H1 (cell line): ENCODE results near the gene GLIS2. TPM values are rescaled to one million over a fixed set of nuclear protein-coding genes. Genes with fewer than 3 reads are reported as not detected.

Source experiments
- CTCF ChIA-PET: fragments of 300-600 bp; sonication (Branson Sonifier 250); formaldehyde crosslinking; loops from one replicate; lab custom pipeline; 2021; ENCODE audit not compliant: partially characterized antibody; lab: Charles Lee
- POLR2A ChIA-PET: fragments of 300-600 bp; sonication (Branson Sonifier 250); formaldehyde crosslinking; loops from one replicate; lab custom pipeline; 2021; ENCODE audit warnings: inconsistent platforms; ENCODE audit not compliant: partially characterized antibody; lab: Charles Lee
- DNase-seq, 2 experiments: peaks; one replicate each; pipeline versions ENCODE4 v3.0.0 to v3.0.0-alpha.2; 2010 to 2022; ENCODE audit warnings: low spot score in 2 of 2, low read depth in 1 of 2, mixed read lengths in 1 of 2
- FAIRE-seq: peaks from 2 replicates; lab custom pipeline; 2011; peaks lifted over from hg19 to GRCh38; lab: Jason Lieb, UNC
- H2AFZ ChIP-seq: 2 replicates; pipeline ENCODE4 v1.8.1; 2012; ENCODE audit warnings: low read length, inconsistent platforms
- H2AK5ac ChIP-seq: 2 replicates; pipeline ENCODE4 v1.6.1; 2013; ENCODE audit warnings: low read depth, low read length
- H2BK120ac ChIP-seq: replicated peaks from 2 replicates; pipeline ENCODE3; 2013; ENCODE audit warnings: low read depth, low read length, inconsistent platforms
- H2BK12ac ChIP-seq: 2 replicates; pipeline ENCODE4 v1.6.1; 2013; ENCODE audit warnings: low read depth, low read length
- H2BK15ac ChIP-seq: 2 replicates; pipeline ENCODE4 v1.6.1; 2013; ENCODE audit warnings: low read length
- H2BK20ac ChIP-seq: 2 replicates; pipeline ENCODE4 v1.6.1; 2013; ENCODE audit warnings: low read length
- H2BK5ac ChIP-seq: 2 replicates; pipeline ENCODE4 v1.6.1; 2013; ENCODE audit warnings: low read depth, low read length
- H3K14ac ChIP-seq: 2 replicates; pipeline ENCODE4 v1.6.1; 2013; ENCODE audit warnings: inconsistent platforms; ENCODE audit not compliant: insufficient read length
- H3K18ac ChIP-seq: 2 replicates; pipeline ENCODE4 v1.6.1; 2013; ENCODE audit warnings: low read length; ENCODE audit errors: extremely low read depth
- H3K23ac ChIP-seq: 2 replicates; pipeline ENCODE4 v1.6.1; 2013; ENCODE audit warnings: inconsistent platforms; ENCODE audit not compliant: insufficient read length
- H3K23me2 ChIP-seq: 2 replicates; pipeline ENCODE4 v1.6.1; 2013; ENCODE audit warnings: low read depth, low read length
- H3K27ac ChIP-seq: 2 replicates; pipeline ENCODE4 v1.6.1; 2011; ENCODE audit warnings: low read depth, low read length, inconsistent platforms
- H3K27me3 ChIP-seq, 4 experiments: replicated peaks in 1 of 4; 1 replicate in 1 of 4; 2 replicates in 3 of 4; pipeline versions ENCODE4 v1.6.1 to v1.8.1; 2011 to 2013; ENCODE audit warnings: low read length in 3 of 4, mild to moderate bottlenecking in 3 of 4, inconsistent platforms in 2 of 4, mixed read lengths in 2 of 4, moderate library complexity in 1 of 4; ENCODE audit not compliant: control insufficient read depth in 3 of 4, insufficient read depth in 3 of 4; ENCODE audit errors: extremely low read depth in 1 of 4
- H3K36me3 ChIP-seq, 4 experiments: 2 replicates each; pipeline versions ENCODE4 v1.6.1 to v1.8.1; 2011 to 2013; ENCODE audit warnings: mild to moderate bottlenecking in 4 of 4, low read length in 3 of 4, moderate library complexity in 2 of 4, control low read depth in 1 of 4, inconsistent platforms in 1 of 4; ENCODE audit not compliant: insufficient read depth in 4 of 4, control insufficient read depth in 2 of 4
- H3K4ac ChIP-seq: replicated peaks from 2 replicates; pipeline ENCODE3; 2013; ENCODE audit warnings: low read length, low read depth, mixed read lengths, inconsistent platforms; ENCODE audit not compliant: insufficient read length
- H3K4me1 ChIP-seq, 4 experiments: replicated peaks in 1 of 4; 1 replicate in 1 of 4; 2 replicates in 3 of 4; pipeline versions ENCODE4 v1.6.1 to v1.8.1; 2011 to 2013; ENCODE audit warnings: low read length in 3 of 4, inconsistent platforms in 2 of 4, mixed read lengths in 1 of 4; ENCODE audit not compliant: insufficient read depth in 4 of 4, control insufficient read depth in 3 of 4
- H3K4me2 ChIP-seq, 2 experiments: 2 replicates each; pipeline versions ENCODE4 v1.6.1 to v1.8.1; 2011 to 2013; ENCODE audit warnings: low read depth in 2 of 2, low read length in 2 of 2, control low read depth in 1 of 2, inconsistent platforms in 1 of 2, mild to moderate bottlenecking in 1 of 2; ENCODE audit not compliant: insufficient read depth in 1 of 2
- H3K4me3 ChIP-seq, 4 experiments: fragments of 200-600, 300-600 bp in 1 of 4; sonication (generic), shearing (Covaris generic), sonication (Bioruptor Twin) in 1 of 4; 2 replicates each; pipeline versions ENCODE4 v1.5.1 to v1.8.1; 2011 to 2016; ENCODE audit warnings: low read length in 4 of 4, low read depth in 3 of 4, control low read depth in 2 of 4, inconsistent platforms in 2 of 4, mild to moderate bottlenecking in 2 of 4, mixed read lengths in 1 of 4, moderate library complexity in 1 of 4; ENCODE audit not compliant: insufficient read depth in 2 of 4; ENCODE audit errors: extremely low read depth in 1 of 4
- H3K56ac ChIP-seq: replicated peaks from 2 replicates; pipeline ENCODE3; 2013; ENCODE audit warnings: low read depth, mild to moderate bottlenecking, mixed read lengths, low read length, inconsistent platforms; ENCODE audit not compliant: insufficient read length
- H3K79me1 ChIP-seq: 2 replicates; pipeline ENCODE4 v1.6.1; 2013; ENCODE audit warnings: low read depth, low read length, control low read depth
- H3K79me2 ChIP-seq, 2 experiments: 2 replicates each; pipeline versions ENCODE4 v1.6.1 to v1.8.1; 2012 to 2013; ENCODE audit warnings: low read length in 2 of 2, mild to moderate bottlenecking in 2 of 2, inconsistent platforms in 1 of 2; ENCODE audit not compliant: insufficient read depth in 2 of 2, control insufficient read depth in 1 of 2
- H3K9ac ChIP-seq, 4 experiments: replicated peaks in 1 of 4; 1 replicate in 1 of 4; 2 replicates in 3 of 4; pipeline versions ENCODE4 v1.6.1 to v1.8.1; 2011 to 2013; ENCODE audit warnings: low read depth in 3 of 4, low read length in 3 of 4, control low read depth in 2 of 4, mild to moderate bottlenecking in 2 of 4, moderate library complexity in 2 of 4, inconsistent platforms in 1 of 4; ENCODE audit errors: extremely low read depth in 1 of 4
- H3K9me3 ChIP-seq, 2 experiments: 2 replicates each; pipeline versions ENCODE4 v1.6.1 to v1.8.1; 2012 to 2013; ENCODE audit warnings: mild to moderate bottlenecking in 2 of 2, moderate library complexity in 2 of 2, control low read depth in 1 of 2, inconsistent platforms in 1 of 2, low read depth in 1 of 2, low read length in 1 of 2, mixed read lengths in 1 of 2; ENCODE audit not compliant: insufficient read depth in 2 of 2
- H4K20me1 ChIP-seq, 2 experiments: replicated peaks in 1 of 2; 2 replicates each; pipeline versions ENCODE3 to v1.8.1; 2011 to 2013; ENCODE audit warnings: inconsistent platforms in 2 of 2, low read length in 2 of 2, mild to moderate bottlenecking in 1 of 2; ENCODE audit not compliant: insufficient read depth in 2 of 2, control insufficient read depth in 1 of 2
- H4K5ac ChIP-seq: 2 replicates; pipeline ENCODE4 v1.6.1; 2013; ENCODE audit warnings: low read length, low read depth, mixed read lengths, inconsistent platforms; ENCODE audit not compliant: insufficient read length
- H4K8ac ChIP-seq: 2 replicates; pipeline ENCODE4 v1.8.0; 2013; ENCODE audit warnings: mild to moderate bottlenecking, moderate library complexity, low read length, inconsistent platforms; ENCODE audit not compliant: insufficient read depth; ENCODE audit errors: extremely low read depth
- H4K91ac ChIP-seq: replicated peaks from 2 replicates; pipeline ENCODE3; 2013; ENCODE audit warnings: low read length, mixed read lengths, inconsistent platforms; ENCODE audit not compliant: insufficient read length
- E2F6 ChIP-seq: IDR thresholded peaks from 2 replicates; pipeline ENCODE4 v1.6.1; 2012; ENCODE audit warnings: inconsistent platforms
- HDAC6 ChIP-seq: IDR thresholded peaks from one replicate; pipeline ENCODE4 v1.7.1; 2012; ENCODE audit warnings: low read depth, mild to moderate bottlenecking, inconsistent platforms, low read length, moderate library complexity
- KDM1A ChIP-seq: fragments of 200-600, 300-600 bp; sonication (generic); IDR thresholded peaks from 2 replicates; pipeline ENCODE4 v1.7.1; 2016; ENCODE audit warnings: mild to moderate bottlenecking, low read length, borderline replicate concordance
- KDM5A ChIP-seq: fragments of 200-600 bp; IDR thresholded peaks from 2 replicates; pipeline ENCODE4 v1.7.1; 2012; ENCODE audit warnings: mild to moderate bottlenecking, low read length, inconsistent platforms, mixed read lengths
- MAFK ChIP-seq: IDR thresholded peaks from 2 replicates; pipeline ENCODE4 v1.6.1; 2012; ENCODE audit warnings: low read depth, mild to moderate bottlenecking, improper control_type of control experiment, low read length
- MAX ChIP-seq: IDR thresholded peaks from 2 replicates; pipeline ENCODE4 v1.6.1; 2012; ENCODE audit warnings: inconsistent platforms
- WGBS, 2 experiments: shearing (Covaris generic) in 1 of 2; methylation state at CpG; one replicate each; pipeline versions ENCODE4 v1.1.6 to v1.1.7; 2013 to 2015; ENCODE audit warnings: low lambda C conversion rate in 2 of 2, mixed read lengths in 2 of 2, inconsistent platforms in 1 of 2, low coverage in 1 of 2, missing lambda C conversion rate in 1 of 2; ENCODE audit not compliant: insufficient replicate concordance in 2 of 2, insufficient coverage in 1 of 2, insufficient read length in 1 of 2; ENCODE audit errors: extremely low coverage in 1 of 2, missing lambda C conversion rate in 1 of 2; 5-methylcytosine and 5-hydroxymethylcytosine counted together
- polyA plus RNA-seq, 7 experiments: library from polyadenylated mRNA; depleted of rRNA in 3 of 7; stranded (reverse) in 5 of 7; unstranded in 2 of 7; fragments of >200 nt in 5 of 7; fragments of 200-250 nt in 2 of 7; gene quantifications; 1 replicate in 5 of 7; 2 replicates in 1 of 7; 4 replicates in 1 of 7; pipeline versions ENCODE4 v1.2.1 to v1.2.3, GENCODE V29; 2011 to 2013; ENCODE audit warnings: missing spikeins in 2 of 7, mixed read lengths in 2 of 7
- total RNA-seq: library from RNA; stranded (reverse); fragmentation: NEBNext Ultra II Directional; extraction: Animal tissue kit (Norgen Biotek cat#: 25700); gene quantifications from 2 replicates; pipeline ENCODE4 v1.2.1, GENCODE V29; 2021

The GLIS2 gene
- total and polyA plus RNA-seq, 2 of the 8 experiments (the other 6 are each of a cell fraction or from before 2014, with no cell fraction given), result 4.3 to 17.4 TPM

DNA sequence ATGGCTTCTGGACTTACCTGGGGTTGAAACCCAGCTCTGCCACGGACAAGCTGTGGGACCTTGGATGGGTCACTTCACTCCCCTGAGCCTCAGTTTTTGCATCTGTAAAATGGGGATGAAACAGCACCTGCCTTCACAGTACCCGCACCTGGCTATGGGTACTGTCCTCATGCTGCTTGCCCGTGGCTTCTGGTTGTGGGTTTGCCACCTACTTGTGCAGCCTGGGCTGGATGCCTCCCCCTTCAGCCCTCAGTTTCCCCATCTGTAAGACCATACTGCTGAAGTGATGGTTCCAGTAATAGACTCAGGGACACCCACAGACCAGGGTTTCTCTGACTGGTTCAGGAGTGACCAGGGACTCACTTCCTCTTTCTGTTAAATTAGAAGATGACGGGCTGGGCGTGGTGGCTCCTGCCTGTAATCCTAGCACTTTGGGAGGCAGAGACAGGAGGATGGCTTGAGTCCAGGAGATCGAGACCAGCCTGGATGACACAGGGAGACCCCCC lies 9.4 kb downstream of the GLIS2 start:
- Histone ChIP-seq H4K8ac (no peak overlapping the region), H2AK5ac (peak overlapping the region; percentile 58; the same call in 1 of the 2 replicates), H3K9me3 (no peaks in the 10 kb centered on the region), H3K4ac (no peak overlapping the region), H3K27me3 (no peaks in the 10 kb centered on the region), H2BK120ac (peak overlapping the region; percentile 67), H2BK12ac (no peak overlapping the region), H3K36me3 (no peaks in the 10 kb centered on the region), H4K91ac (peak overlapping the region; percentile 36), H3K9ac (no peak overlapping the region), H2BK20ac (no peak overlapping the region), H4K20me1 (peaks cover 7 to 23% of the 10 kb centered on the region in 2 experiments), H3K23me2 (peaks cover 3% of the 10 kb centered on the region; the same call in 1 of the 2 replicates), H3K23ac (no peak overlapping the region), H2BK15ac (0 out of 2 replicates have a peak overlapping the region, but pooled peaks have one; percentile 61), H3K4me2 (no peak overlapping the region), H3K56ac (no peak overlapping the region), H3K79me2 (peaks cover 0 to 49% of the 10 kb centered on the region in 2 experiments; a peak in 2 of 4 replicates), H3K4me3 (no peak overlapping the region), H3K14ac (no peak overlapping the region), H2AFZ (no peak overlapping the region), H2BK5ac (0 out of 2 replicates have a peak overlapping the region, but pooled peaks have one; percentile 24), H3K4me1 (peaks cover 5 to 31% (median 25%) of the 10 kb centered on the region in 4 experiments), H3K18ac (no peak overlapping the region), H3K27ac (no peak overlapping the region), H4K5ac (no peak overlapping the region), H3K79me1 (peaks cover 10% of the 10 kb centered on the region)
- FAIRE-seq (no peak), DNase-seq (no peak)
- 91% methylated on average over 6 of the region's 6 CpGs; no CpG with 5 or more reads in 1 of the 2 experiments for WGBS, 2 experiments
- ChIA-PET CTCF (interaction anchor here (1.5 to 11.0 kb wide), 14 partner anchors 8 to 78 kb away, joined by 3 to 182 read pairs (median 24); partner anchors contain the start of gene GLIS2), POLR2A (interaction anchor here (1.0 to 8.9 kb wide), 5 partner anchors 8 to 53 kb away, joined by 5 to 80 read pairs (median 16); partner anchors contain the start of gene TFAP4)
- no peak for TF ChIP-seq MAX
- TF ChIP-seq KDM5A, result no peak
- no peak for TF ChIP-seq HDAC6
- peak; percentile 69; the same call in 1 of the 2 replicates for TF ChIP-seq KDM1A
- no peak for TF ChIP-seq MAFK
- TF ChIP-seq E2F6, result no peak
